WTC11 (cell line): ENCODE data around the gene OPN1MW3. TPM values are rescaled to one million over a fixed set of nuclear protein-coding genes. Genes with fewer than 3 reads are reported as not detected.
"Not testable (repeated sequence)": the region's sequence is repeated elsewhere in the genome, so short reads cannot be mapped to it uniquely, and the experiment has no call there.

Experiments used
- ATAC-seq: fragments of 200-7000 bp; cut with Tn5 transposase; 2 replicates; pipeline ENCODE4 v1.10.0; 2021; ENCODE audit warnings: mild to moderate bottlenecking, moderate library complexity
- Bru-seq: library from RNA; stranded (reverse); fragments of 400-500 nt; gene quantifications from one replicate; lab custom pipeline; 2021; lab: Mats Ljungman, UMichigan
- CTCF ChIA-PET: fragments of 300-600 bp; sonication (Branson Sonifier 250); formaldehyde crosslinking; loops from one replicate; lab custom pipeline; 2021; ENCODE audit warnings: antibody characterized with exemption; lab: Charles Lee
- POLR2A ChIA-PET: fragments of 350-600 bp; sonication (Branson Sonifier 250); formaldehyde crosslinking; loops from one replicate; lab custom pipeline; 2021; ENCODE audit warnings: antibody characterized with exemption; lab: Charles Lee
- DNase-seq: peaks from one replicate; pipeline ENCODE4 v3.0.0; 2021; ENCODE audit warnings: low spot score
- H3K27ac Mint-ChIP-seq: 2 replicates; pipeline ENCODE4 v1.8.0; 2021; ENCODE audit warnings: mixed read lengths
- H3K27me3 Mint-ChIP-seq: 2 replicates; pipeline ENCODE4 v1.8.0; 2021; ENCODE audit warnings: low read depth, mild to moderate bottlenecking, moderate library complexity, mixed read lengths
- H3K36me3 Mint-ChIP-seq: 2 replicates; pipeline ENCODE4 v1.8.0; 2021; ENCODE audit warnings: mixed read lengths
- H3K4me1 Mint-ChIP-seq: 2 replicates; pipeline ENCODE4 v1.8.0; 2022; ENCODE audit warnings: mixed read lengths
- H3K4me3 Mint-ChIP-seq: 2 replicates; pipeline ENCODE4 v1.8.0; 2021; ENCODE audit warnings: mild to moderate bottlenecking, moderate library complexity, mixed read lengths
- H3K9me3 Mint-ChIP-seq: 2 replicates; pipeline ENCODE4 v1.8.0; 2021; ENCODE audit warnings: mixed read lengths
- long read RNA-seq, 3 experiments: library from RNA in 1 of 3; library from capped mRNA in 1 of 3; library from polyadenylated mRNA in 1 of 3; unstranded in 2 of 3; stranded (forward) in 1 of 3; transcript quantifications; one replicate each; pipeline ENCODE4 v2.0.0, GENCODE V29; 2021
- total RNA-seq: library from RNA; stranded (reverse); gene quantifications from 3 replicates; pipeline ENCODE4 v1.2.3, GENCODE V29; 2021

Gene OPN1MW3
- not detected in 3 replicates for total RNA-seq
- Bru-seq, nascent RNA, result not detected
- long read RNA-seq, experiment 1, result 0 reads
- long read RNA-seq, experiment 2, result 0 reads
- long read RNA-seq, experiment 3, result 0 reads

DNA sequence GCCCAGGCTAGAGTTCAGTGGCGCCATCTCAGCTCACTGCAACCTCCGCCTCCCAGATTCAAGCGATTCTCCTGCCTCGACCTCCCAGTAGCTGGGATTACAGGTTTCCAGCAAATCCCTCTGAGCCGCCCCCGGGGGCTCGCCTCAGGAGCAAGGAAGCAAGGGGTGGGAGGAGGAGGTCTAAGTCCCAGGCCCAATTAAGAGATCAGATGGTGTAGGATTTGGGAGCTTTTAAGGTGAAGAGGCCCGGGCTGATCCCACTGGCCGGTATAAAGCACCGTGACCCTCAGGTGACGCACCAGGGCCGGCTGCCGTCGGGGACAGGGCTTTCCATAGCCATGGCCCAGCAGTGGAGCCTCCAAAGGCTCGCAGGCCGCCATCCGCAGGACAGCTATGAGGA lies at the start of gene OPN1MW3:
OPN1MW3 (plus strand) TSS at position 301 of the 400 bp plus-strand sequence; CDS start at position 339, 38 bp downstream.
- CTCF ChIA-PET, POLR2A ChIA-PET, H3K4me1 Mint-ChIP-seq, H3K4me3 Mint-ChIP-seq, DNase-seq, ATAC-seq, H3K36me3 Mint-ChIP-seq, H3K9me3 Mint-ChIP-seq, H3K27me3 Mint-ChIP-seq, H3K27ac Mint-ChIP-seq: not testable (repeated sequence)

DNA sequence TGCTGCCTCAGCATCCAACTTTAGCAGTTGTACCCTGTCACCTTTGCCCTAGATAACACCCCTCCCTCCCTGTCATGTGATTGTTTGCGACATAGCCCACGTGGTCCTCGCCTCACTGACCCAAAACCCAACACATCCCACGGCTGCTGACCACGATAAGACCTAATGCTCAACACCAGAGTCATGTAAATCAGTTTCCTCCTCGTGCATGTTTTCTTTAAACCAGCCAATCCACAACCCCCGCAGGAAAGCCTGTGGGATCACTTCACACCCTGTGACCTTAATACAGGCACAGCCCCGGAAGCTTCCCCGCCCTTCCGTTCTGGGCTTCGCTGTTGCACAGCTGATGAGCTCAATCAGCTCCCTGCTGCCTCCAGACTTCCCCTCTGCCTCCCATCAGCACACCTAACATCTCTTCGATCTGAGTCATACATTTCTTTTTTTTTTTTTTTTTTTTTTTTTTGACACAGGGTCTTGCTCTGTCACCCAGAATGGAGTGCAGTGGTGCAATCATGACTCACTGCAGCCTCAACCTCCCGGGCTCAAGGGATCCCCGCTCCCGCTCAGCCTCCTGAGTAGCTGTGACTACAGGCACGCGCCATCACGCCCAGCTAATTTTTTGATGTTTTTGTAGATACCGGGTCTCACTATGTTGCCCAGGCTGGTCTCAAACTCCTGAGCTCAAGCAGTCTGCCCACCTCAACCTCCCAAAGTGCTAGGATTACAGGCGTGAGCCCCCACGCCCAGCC lies 47.5 kb upstream of the OPN1MW3 start:
- H3K4me1 Mint-ChIP-seq, H3K36me3 Mint-ChIP-seq, H3K27ac Mint-ChIP-seq, POLR2A ChIA-PET, CTCF ChIA-PET, H3K27me3 Mint-ChIP-seq, ATAC-seq, H3K4me3 Mint-ChIP-seq, DNase-seq, H3K9me3 Mint-ChIP-seq: not testable (repeated sequence)

DNA sequence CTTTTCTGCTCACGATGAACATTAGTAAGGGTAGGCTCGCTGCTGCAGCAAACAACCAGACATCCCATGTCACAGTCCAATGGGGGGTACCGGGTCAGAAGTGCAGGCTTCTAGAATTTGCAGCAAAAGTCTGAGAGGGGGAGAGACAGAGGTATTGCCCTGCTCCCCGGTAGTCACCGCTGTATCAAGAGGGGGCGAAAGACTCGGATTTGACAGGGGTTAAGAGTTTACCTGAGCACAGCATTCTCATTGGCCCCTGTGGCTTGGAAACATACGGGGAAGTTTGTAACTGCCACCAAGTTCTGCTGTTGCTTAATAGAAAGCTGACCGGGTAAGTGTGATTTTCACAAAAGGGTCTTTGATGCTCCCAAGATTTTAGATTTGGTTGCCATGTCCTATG lies 46.3 kb upstream of the OPN1MW3 start:
- H3K27ac Mint-ChIP-seq, DNase-seq, CTCF ChIA-PET, H3K9me3 Mint-ChIP-seq, H3K4me3 Mint-ChIP-seq, POLR2A ChIA-PET, H3K4me1 Mint-ChIP-seq, H3K27me3 Mint-ChIP-seq, H3K36me3 Mint-ChIP-seq: not testable (repeated sequence)
- ATAC-seq, result peak; percentile 62

DNA sequence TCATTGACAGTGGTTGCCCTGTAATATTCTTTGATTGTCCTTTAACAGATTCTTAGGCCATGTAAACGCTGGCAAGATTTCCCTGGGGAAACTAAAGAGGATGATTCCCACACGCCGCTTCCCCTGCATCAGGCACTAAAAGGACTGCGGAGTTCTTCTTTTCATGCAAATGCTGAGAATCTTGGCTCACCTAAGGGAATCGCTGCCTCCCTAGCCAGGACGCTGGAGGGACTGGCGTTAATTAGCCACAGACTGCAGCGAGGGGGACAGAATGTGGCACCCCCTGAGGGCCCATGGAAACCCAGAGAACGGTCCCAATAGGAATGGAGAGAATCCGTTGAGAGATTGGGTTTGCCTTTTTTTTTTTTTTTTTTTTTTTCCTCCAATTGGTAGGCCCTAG lies 45.9 kb upstream of the OPN1MW3 start:
- DNase-seq, H3K9me3 Mint-ChIP-seq, H3K27me3 Mint-ChIP-seq, POLR2A ChIA-PET, H3K4me3 Mint-ChIP-seq, CTCF ChIA-PET, H3K4me1 Mint-ChIP-seq, H3K27ac Mint-ChIP-seq, H3K36me3 Mint-ChIP-seq: not testable (repeated sequence)
- ATAC-seq, result peak; percentile 66

DNA sequence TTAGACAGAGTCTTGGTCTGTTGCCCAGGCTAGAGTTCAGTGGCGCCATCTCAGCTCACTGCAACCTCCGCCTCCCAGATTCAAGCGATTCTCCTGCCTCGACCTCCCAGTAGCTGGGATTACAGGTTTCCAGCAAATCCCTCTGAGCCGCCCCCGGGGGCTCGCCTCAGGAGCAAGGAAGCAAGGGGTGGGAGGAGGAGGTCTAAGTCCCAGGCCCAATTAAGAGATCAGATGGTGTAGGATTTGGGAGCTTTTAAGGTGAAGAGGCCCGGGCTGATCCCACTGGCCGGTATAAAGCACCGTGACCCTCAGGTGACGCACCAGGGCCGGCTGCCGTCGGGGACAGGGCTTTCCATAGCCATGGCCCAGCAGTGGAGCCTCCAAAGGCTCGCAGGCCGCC lies 37.9 kb upstream of the OPN1MW3 start, which contains the start of gene OPN1MW2:
OPN1MW2 (plus strand) TSS at position 301 of the 400 bp plus-strand sequence; CDS start at position 361, 60 bp downstream.
- H3K27ac Mint-ChIP-seq, H3K4me1 Mint-ChIP-seq, H3K27me3 Mint-ChIP-seq, ATAC-seq, POLR2A ChIA-PET, CTCF ChIA-PET, H3K9me3 Mint-ChIP-seq, H3K36me3 Mint-ChIP-seq, H3K4me3 Mint-ChIP-seq, DNase-seq: not testable (repeated sequence)

- H3K4me3 Mint-ChIP-seq, H3K36me3 Mint-ChIP-seq, ATAC-seq, H3K9me3 Mint-ChIP-seq, H3K4me1 Mint-ChIP-seq, H3K27ac Mint-ChIP-seq, H3K27me3 Mint-ChIP-seq, DNase-seq, POLR2A ChIA-PET, CTCF ChIA-PET: not testable (repeated sequence)
These were observed 32.1 kb upstream of the OPN1MW3 start for GRCh38 chrX:154225292-154225691.

DNA sequence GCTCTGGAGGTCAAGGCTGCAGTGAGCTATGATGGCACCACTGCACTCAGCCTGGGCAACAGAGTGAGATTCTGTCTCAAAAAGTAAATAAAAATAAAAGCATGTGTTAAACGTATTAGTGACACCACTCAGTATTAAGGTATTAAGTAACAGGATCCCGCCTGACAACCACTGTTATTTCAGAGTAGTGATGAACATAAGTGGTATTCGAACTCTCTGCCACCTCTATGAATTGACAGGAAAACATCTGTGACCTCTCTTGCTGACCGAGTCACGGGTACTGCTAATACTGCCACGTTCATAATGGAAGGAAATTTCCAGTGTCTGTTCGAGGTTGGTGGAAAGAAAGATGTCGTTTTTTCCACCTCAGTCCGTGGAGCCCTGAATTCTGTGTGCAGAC lies 30.7 kb upstream of the OPN1MW3 start:
- H3K36me3 Mint-ChIP-seq, DNase-seq, ATAC-seq, H3K4me3 Mint-ChIP-seq, CTCF ChIA-PET, H3K27me3 Mint-ChIP-seq, H3K4me1 Mint-ChIP-seq, POLR2A ChIA-PET, H3K9me3 Mint-ChIP-seq, H3K27ac Mint-ChIP-seq: not testable (repeated sequence)

- DNase-seq, H3K4me3 Mint-ChIP-seq, H3K36me3 Mint-ChIP-seq, H3K27ac Mint-ChIP-seq, H3K27me3 Mint-ChIP-seq, POLR2A ChIA-PET, H3K9me3 Mint-ChIP-seq, CTCF ChIA-PET, H3K4me1 Mint-ChIP-seq, ATAC-seq: not testable (repeated sequence)
These were observed 25.9 kb upstream of the OPN1MW3 start for GRCh38 chrX:154231443-154231842.

- H3K9me3 Mint-ChIP-seq, H3K27me3 Mint-ChIP-seq, ATAC-seq, CTCF ChIA-PET, H3K27ac Mint-ChIP-seq, DNase-seq, H3K4me3 Mint-ChIP-seq, POLR2A ChIA-PET, H3K36me3 Mint-ChIP-seq, H3K4me1 Mint-ChIP-seq: not testable (repeated sequence)
These were observed 23.8 kb upstream of the OPN1MW3 start for GRCh38 chrX:154233620-154234019.

- H3K4me3 Mint-ChIP-seq, H3K36me3 Mint-ChIP-seq, ATAC-seq, H3K27ac Mint-ChIP-seq, H3K9me3 Mint-ChIP-seq, H3K27me3 Mint-ChIP-seq, POLR2A ChIA-PET, DNase-seq, H3K4me1 Mint-ChIP-seq: not testable (repeated sequence)
- CTCF ChIA-PET, result interaction anchor here (1.3 kb wide), 1 partner anchor 135 kb away, joined by 3 read pairs; no protein-coding TSS in a partner anchor
These were observed 18.3 kb upstream of the OPN1MW3 start for GRCh38 chrX:154238939-154239559.

GRCh38 chrX:154239982-154240503 lies 17.3 kb upstream of the OPN1MW3 start:
- H3K27ac Mint-ChIP-seq, DNase-seq, H3K27me3 Mint-ChIP-seq, ATAC-seq, H3K36me3 Mint-ChIP-seq, POLR2A ChIA-PET, H3K4me1 Mint-ChIP-seq, H3K4me3 Mint-ChIP-seq, H3K9me3 Mint-ChIP-seq: not testable (repeated sequence)
- CTCF ChIA-PET, result interaction anchor here (1.2 to 1.3 kb wide), 2 partner anchors 68 to 134 kb away, joined by 3 to 7 read pairs; no protein-coding TSS in a partner anchor

DNA sequence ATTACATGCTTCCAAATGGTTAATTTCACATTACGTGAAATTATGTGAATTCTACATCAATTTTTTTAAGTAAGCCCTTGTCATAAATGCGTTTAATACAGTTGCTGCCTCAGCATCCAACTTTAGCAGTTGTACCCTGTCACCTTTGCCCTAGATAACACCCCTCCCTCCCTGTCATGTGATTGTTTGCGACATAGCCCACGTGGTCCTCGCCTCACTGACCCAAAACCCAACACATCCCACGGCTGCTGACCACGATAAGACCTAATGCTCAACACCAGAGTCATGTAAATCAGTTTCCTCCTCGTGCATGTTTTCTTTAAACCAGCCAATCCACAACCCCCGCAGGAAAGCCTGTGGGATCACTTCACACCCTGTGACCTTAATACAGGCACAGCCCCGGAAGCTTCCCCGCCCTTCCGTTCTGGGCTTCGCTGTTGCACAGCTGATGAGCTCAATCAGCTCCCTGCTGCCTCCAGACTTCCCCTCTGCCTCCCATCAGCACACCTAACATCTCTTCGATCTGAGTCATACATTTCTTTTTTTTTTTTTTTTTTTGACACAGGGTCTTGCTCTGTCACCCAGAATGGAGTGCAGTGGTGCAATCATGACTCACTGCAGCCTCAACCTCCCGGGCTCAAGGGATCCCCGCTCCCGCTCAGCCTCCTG lies 9.9 kb upstream of the OPN1MW3 start:
- H3K36me3 Mint-ChIP-seq, H3K4me1 Mint-ChIP-seq, H3K27me3 Mint-ChIP-seq, POLR2A ChIA-PET, DNase-seq, CTCF ChIA-PET, H3K9me3 Mint-ChIP-seq, H3K4me3 Mint-ChIP-seq, H3K27ac Mint-ChIP-seq: not testable (repeated sequence)
- peak; percentile 41 for ATAC-seq
